Epithelial cell of proximal tubule (primary cell): ENCODE results near the gene PCDHA2. TPM values are rescaled to one million over a fixed set of nuclear protein-coding genes. Genes with fewer than 3 reads are reported as not detected.
A peak's percentile ranks its signal among the peaks of the same experiment; 100 is the strongest.
"Not testable (repeated sequence)": the region's sequence is repeated elsewhere in the genome, so short reads cannot be mapped to it uniquely, and the experiment has no call there.

Experiments
- DNase-seq: peaks from one replicate; pipeline ENCODE4 v3.0.0-alpha.2; 2011; ENCODE audit warnings: low read depth
- H3K4me3 ChIP-seq: 2 replicates; pipeline ENCODE4 v1.5.1; 2011; ENCODE audit warnings: low read depth, mild to moderate bottlenecking, low read length
- CTCF ChIP-seq: conservative IDR thresholded peaks from 2 replicates; pipeline ENCODE4 v1.5.1; 2012; ENCODE audit warnings: low read depth, mild to moderate bottlenecking, low read length
- total RNA-seq: library from RNA; depleted of rRNA; stranded (reverse); fragments of >200 nt; gene quantifications from 2 replicates; pipeline ENCODE4 v1.2.3, GENCODE V29; 2015

PCDHA2 gene
- total RNA-seq, 1 donor from 2014 or later: not detected

- DNase-seq: no peak
- H3K4me3 ChIP-seq: peak within 1 kb of the TSS; percentile 52
- TF ChIP-seq CTCF: peak; percentile 59
These were observed 12.5 kb downstream of the PCDHA2 start, which contains the start of gene PCDHA4 for GRCh38 chr5:140806834-140807775. Gene PCDHA4, plus strand, starts transcription at chr5:140807068.

GRCh38 chr5:140808241-140808888 lies 13.7 kb downstream of the PCDHA2 start:
- DNase-seq, H3K4me3 ChIP-seq: not testable (repeated sequence)

GRCh38 chr5:140808889-140809291 lies 14.2 kb downstream of the PCDHA2 start:
- TF ChIP-seq CTCF: no peak
- H3K4me3 ChIP-seq: no peak overlapping the region
- DNase-seq: no peak

GRCh38 chr5:140821375-140822280 lies 27.0 kb downstream of the PCDHA2 start, which contains the start of gene PCDHA5:
Gene PCDHA5, plus strand, starts transcription at chr5:140821613.
- peak within 1 kb of the TSS; percentile 21 for H3K4me3 ChIP-seq
- DNase-seq: no peak
- TF ChIP-seq CTCF: peak; percentile 53

GRCh38 chr5:140822281-140822629 lies 27.6 kb downstream of the PCDHA2 start:
- H3K4me3 ChIP-seq: no peak overlapping the region
- TF ChIP-seq CTCF: no peak
- DNase-seq: no peak

- not testable (repeated sequence) for H3K4me3 ChIP-seq, DNase-seq
These were observed 28.3 kb downstream of the PCDHA2 start for GRCh38 chr5:140822969-140823368.

- no peak for DNase-seq
- H3K4me3 ChIP-seq: no peak overlapping the region
- no peak for TF ChIP-seq CTCF
These were observed 28.8 kb downstream of the PCDHA2 start for GRCh38 chr5:140823475-140823874.
